ENCODE results near the gene TPCN1.
A peak's percentile ranks its signal among the peaks of the same experiment; 100 is the strongest.

The TPCN1 gene

GRCh38 chr12:113330505-113330904 is 109.2 kb downstream of the TPCN1 start:
- TF ChIP-seq CTCF (IDR thresholded peaks at IDR 0.05; ENCODE audit: low read length, missing control alignments) = no peak
- no peak overlapping the region for H3K4me3 ChIP-seq (replicated peaks; ENCODE audit: low read depth, low read length)
- DNase-seq (ENCODE audit: low read depth) = no peak

- no peak overlapping the region for H3K4me3 ChIP-seq (replicated peaks; ENCODE audit: low read depth, low read length)
- TF ChIP-seq CTCF (IDR thresholded peaks at IDR 0.05; ENCODE audit: low read length, missing control alignments) = no peak
- no peak for DNase-seq (ENCODE audit: low read depth)
Measured at GRCh38 chr12:113332688-113333417, 111.6 kb downstream of the TPCN1 start.

DNA sequence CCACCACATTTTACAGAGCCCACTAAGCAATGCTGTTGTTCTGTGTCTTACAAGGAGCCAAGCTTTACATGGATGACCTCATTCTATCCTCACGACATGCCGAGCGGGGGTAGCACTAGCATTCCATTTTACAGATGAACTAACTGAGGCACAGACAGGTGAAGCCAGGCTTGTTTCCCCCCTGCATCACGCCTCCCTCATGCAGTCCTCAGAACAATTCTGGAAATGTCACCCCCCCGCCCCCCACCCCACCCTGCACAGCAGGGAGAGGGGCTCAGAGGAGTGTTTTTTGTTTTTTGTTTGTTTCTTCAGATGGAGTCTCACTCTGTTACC is 112.1 kb downstream of the TPCN1 start:
- no peak for TF ChIP-seq CTCF (IDR thresholded peaks at IDR 0.05; ENCODE audit: low read length, missing control alignments)
- DNase-seq (ENCODE audit: low read depth) = no peak
- H3K4me3 ChIP-seq (replicated peaks; ENCODE audit: low read depth, low read length) = no peak overlapping the region

DNA sequence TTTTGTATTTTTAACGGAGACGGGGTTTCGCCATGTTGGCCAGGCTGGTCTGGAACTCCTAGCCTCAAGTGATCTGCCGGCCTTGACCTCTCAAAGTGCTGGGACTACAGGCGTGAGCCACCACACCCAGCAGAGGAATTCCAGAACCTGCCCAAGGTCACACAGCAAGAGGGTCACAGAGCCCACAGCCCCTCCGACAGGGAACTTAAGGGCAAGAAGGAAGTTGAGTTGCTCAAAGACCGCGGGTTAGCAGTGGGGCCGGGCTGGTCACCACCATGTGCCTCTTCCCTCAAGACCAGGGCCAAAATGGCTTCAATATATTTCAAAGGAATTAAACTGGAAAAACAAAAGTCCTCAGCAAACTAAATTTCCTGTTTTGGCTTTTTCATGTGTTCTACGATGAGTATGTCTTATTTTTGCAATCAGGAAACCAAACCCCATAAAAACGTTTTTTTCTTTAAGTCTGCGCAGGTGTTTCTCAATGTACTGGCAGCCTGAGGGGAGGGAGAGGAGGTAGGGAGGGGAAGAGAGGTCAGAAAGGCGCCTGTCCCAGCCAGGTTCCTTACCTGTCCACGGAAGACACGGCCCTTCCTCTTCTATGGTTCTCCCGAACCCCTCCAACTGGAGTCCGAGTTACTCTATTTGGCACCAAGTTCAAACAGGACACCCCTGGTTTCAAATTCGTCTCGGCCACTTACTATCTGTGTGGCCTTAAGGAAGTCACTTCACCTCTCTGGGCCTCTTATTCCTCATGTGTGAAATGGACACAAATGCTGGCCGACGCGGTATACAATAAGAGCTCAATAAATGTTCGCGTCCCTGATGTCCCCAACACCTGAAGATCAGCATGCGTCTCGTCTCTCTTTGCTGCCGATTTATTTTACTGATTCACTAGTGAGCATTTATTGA is 112.9 kb downstream of the TPCN1 start:
- no peak for TF ChIP-seq CTCF (IDR thresholded peaks at IDR 0.05; ENCODE audit: low read length, missing control alignments)
- H3K4me3 ChIP-seq (replicated peaks; ENCODE audit: low read depth, low read length) = peak overlapping the region; percentile 72
- DNase-seq (ENCODE audit: low read depth) = no peak

- peak; percentile 74 for DNase-seq (ENCODE audit: low read depth)
- TF ChIP-seq CTCF (IDR thresholded peaks at IDR 0.05; ENCODE audit: low read length, missing control alignments) = no peak
Measured at GRCh38 chr12:113334786-113335539, 113.7 kb downstream of the TPCN1 start, which contains the start of gene SLC8B1. Gene SLC8B1 (minus strand): TSS chr12:113335109. CDS start chr12:113332878, 2,231 bp downstream.

GRCh38 chr12:113339540-113339939 is 118.3 kb downstream of the TPCN1 start:
- no peak for DNase-seq (ENCODE audit: low read depth)
- no peak for TF ChIP-seq CTCF (IDR thresholded peaks at IDR 0.05; ENCODE audit: low read length, missing control alignments)
- no peak overlapping the region for H3K4me3 ChIP-seq (replicated peaks; ENCODE audit: low read depth, low read length)

More at GRCh38 chr12:113334786-113335539, 113.7 kb downstream of the TPCN1 start, which contains the start of gene SLC8B1:
- H3K4me3 ChIP-seq (replicated peaks; ENCODE audit: low read depth, low read length) = peak within 1 kb of the TSS; percentile 72
